HEK293T (cell line): ENCODE data around the gene PARD6B.

Experiments
- ARNT ChIP-seq: fragments of 450-650 bp; IDR thresholded peaks from 2 replicates; pipeline ENCODE4 v1.6.1; 2017; ENCODE audit warnings: mild to moderate bottlenecking
- BHLHE40 ChIP-seq: fragments of 450-650 bp; IDR thresholded peaks from 2 replicates; pipeline ENCODE4 v1.6.1; 2016; ENCODE audit warnings: mild to moderate bottlenecking, moderate library complexity, borderline replicate concordance
- ELF4 ChIP-seq: fragments of 450-650 bp; IDR thresholded peaks from 2 replicates; pipeline ENCODE4 v1.6.1; 2017; ENCODE audit warnings: antibody characterized with exemption
- FOXA1 ChIP-seq: fragments of 450-650 bp; IDR thresholded peaks from 2 replicates; pipeline ENCODE4 v1.6.1; 2016; ENCODE audit warnings: mild to moderate bottlenecking
- FOXK2 ChIP-seq: fragments of 450-650 bp; IDR thresholded peaks from 2 replicates; pipeline ENCODE4 v1.6.1; 2016; ENCODE audit warnings: mild to moderate bottlenecking
- FOXM1 ChIP-seq: fragments of 450-650 bp; IDR thresholded peaks from 2 replicates; pipeline ENCODE4 v1.6.1; 2017; ENCODE audit warnings: mild to moderate bottlenecking, borderline replicate concordance
- HDGF ChIP-seq: fragments of 450-650 bp; IDR thresholded peaks from 2 replicates; pipeline ENCODE4 v1.6.1; 2017; ENCODE audit warnings: antibody characterized with exemption, borderline replicate concordance
- LEF1 ChIP-seq: fragments of 450-650 bp; IDR thresholded peaks from 2 replicates; pipeline ENCODE4 v1.6.1; 2017; ENCODE audit warnings: mild to moderate bottlenecking, borderline replicate concordance
- SP1 ChIP-seq: fragments of 450-650 bp; IDR thresholded peaks from 2 replicates; pipeline ENCODE4 v1.6.1; 2017
- SUZ12 ChIP-seq: fragments of 450-650 bp; IDR thresholded peaks from 2 replicates; pipeline ENCODE4 v1.6.1; 2016; ENCODE audit warnings: mild to moderate bottlenecking
- TARDBP ChIP-seq: fragments of 450-650 bp; IDR thresholded peaks from 2 replicates; pipeline ENCODE4 v1.6.1; 2016

DNA sequence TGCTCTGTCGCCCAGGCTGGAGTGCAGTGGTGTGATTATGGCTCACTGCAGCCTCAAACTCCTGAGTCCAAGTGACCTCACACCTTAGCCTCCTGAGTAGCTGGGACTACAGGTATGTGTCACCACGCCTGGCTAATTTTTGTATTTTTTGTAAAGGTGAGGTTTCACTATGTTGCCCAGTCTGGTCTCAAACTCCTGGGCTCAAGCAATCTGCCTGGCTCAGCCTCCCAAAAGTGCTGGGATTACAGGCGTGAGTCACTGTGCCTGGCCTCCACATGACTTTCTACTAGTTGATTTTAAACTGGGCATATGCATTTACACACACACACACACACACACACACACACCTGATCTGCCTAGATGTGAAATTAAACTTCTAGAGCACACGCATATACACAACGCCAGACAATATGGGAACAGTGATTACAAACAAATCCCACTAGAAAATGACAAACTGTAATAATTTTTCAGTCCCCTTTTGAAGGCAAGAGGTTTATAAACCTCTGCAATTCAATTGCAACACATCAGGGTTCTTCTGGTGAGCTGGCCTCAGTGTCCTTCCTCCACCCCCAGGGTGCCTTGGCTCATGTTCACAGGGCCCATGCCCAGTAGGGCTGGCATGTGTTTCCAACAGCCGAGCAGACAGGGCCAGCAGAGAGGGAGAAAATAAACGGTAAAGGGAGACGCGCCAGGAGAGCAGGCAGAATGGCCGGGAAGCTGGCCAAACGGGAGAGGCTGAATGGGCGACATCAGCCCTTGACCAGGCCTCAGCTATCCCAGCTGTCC lies 31.2 kb downstream of the PARD6B start:
- TF ChIP-seq FOXA1 = no peak
- TF ChIP-seq TARDBP = no peak
- no peak for TF ChIP-seq FOXK2
- TF ChIP-seq SUZ12 = no peak
- TF ChIP-seq SP1 = no peak
- TF ChIP-seq FOXM1 = no peak
- no peak for TF ChIP-seq LEF1
- TF ChIP-seq HDGF = no peak
- TF ChIP-seq ARNT = no peak
- no peak for TF ChIP-seq ELF4
- TF ChIP-seq BHLHE40 = no peak
